H1 (cell line): ENCODE data around the gene FGGY. TPM values are rescaled to one million over a fixed set of nuclear protein-coding genes. Genes with fewer than 3 reads are reported as not detected.

Experiments used
- CHD7 ChIP-seq: fragments of 300-600 bp; sonication (generic); IDR thresholded peaks from 2 replicates; pipeline ENCODE4 v1.7.1; 2012; ENCODE audit warnings: low read length, moderate library complexity, mild to moderate bottlenecking, inconsistent platforms; ENCODE audit not compliant: insufficient replicate concordance
- HDAC2 ChIP-seq, 2 experiments: fragments of 300-600 bp in 1 of 2; sonication (generic) in 1 of 2; IDR thresholded peaks; 2 replicates each; pipeline ENCODE4 v1.6.1; 2011 to 2012; ENCODE audit warnings: low read depth in 2 of 2, low read length in 2 of 2, mild to moderate bottlenecking in 2 of 2, moderate library complexity in 2 of 2, borderline replicate concordance in 1 of 2, inconsistent platforms in 1 of 2
- POLR2A ChIP-seq, 2 experiments: IDR thresholded peaks; 1 replicate in 1 of 2; 2 replicates in 1 of 2; pipeline ENCODE4 v1.6.1; 2011; ENCODE audit warnings: low read depth in 2 of 2, low read length in 2 of 2, mild to moderate bottlenecking in 2 of 2; ENCODE audit errors: control extremely low read depth in 1 of 2
- SUZ12 ChIP-seq: fragments of 200-600 bp; sonication (generic); IDR thresholded peaks from 2 replicates; pipeline ENCODE4 v1.6.1; 2012; ENCODE audit warnings: mild to moderate bottlenecking, inconsistent platforms, low read length, moderate library complexity, mixed read lengths
- polyA plus RNA-seq, 7 experiments: library from polyadenylated mRNA; depleted of rRNA in 3 of 7; stranded (reverse) in 5 of 7; unstranded in 2 of 7; fragments of >200 nt in 5 of 7; fragments of 200-250 nt in 2 of 7; gene quantifications; 1 replicate in 5 of 7; 2 replicates in 1 of 7; 4 replicates in 1 of 7; pipeline versions ENCODE4 v1.2.1 to v1.2.3, GENCODE V29; 2011 to 2013; ENCODE audit warnings: missing spikeins in 2 of 7, mixed read lengths in 2 of 7
- total RNA-seq: library from RNA; stranded (reverse); fragmentation: NEBNext Ultra II Directional; extraction: Animal tissue kit (Norgen Biotek cat#: 25700); gene quantifications from 2 replicates; pipeline ENCODE4 v1.2.1, GENCODE V29; 2021

FGGY gene
- total and polyA plus RNA-seq, 2 of the 8 experiments (the other 6 are each of a cell fraction or from before 2014, with no cell fraction given) = 10.3 to 12.5 TPM

GRCh38 chr1:59570524-59570923 lies 273.6 kb downstream of the FGGY start (continued):
- no peak for TF ChIP-seq CHD7
- TF ChIP-seq POLR2A (IDR thresholded peaks at IDR 0.05; ENCODE audit: control extremely low read depth in 1 of 2, low read depth in 2 of 2, low read length in 2 of 2) = no peak
- no peak for TF ChIP-seq SUZ12
- no peak for TF ChIP-seq HDAC2 (IDR thresholded peaks at IDR 0.05; ENCODE audit: borderline replicate concordance in 1 of 2, low read depth in 2 of 2, low read length in 2 of 2)
